Transverse colon (tissue), 4 donors: ENCODE measurements around the gene THSD4.

Experiments used
- CTCF ChIP-seq, 5 experiments: fragments of 200-600 bp in 3 of 5; fragments of 450-650 bp in 2 of 5; sonication (generic) in 3 of 5; IDR thresholded peaks; 1 replicate in 2 of 5; 2 replicates in 3 of 5; pipeline ENCODE4 v1.5.1; 2016 to 2017; ENCODE audit warnings: antibody characterized with exemption in 5 of 5, inconsistent platforms in 3 of 5, mild to moderate bottlenecking in 2 of 5, moderate library complexity in 1 of 5
- EP300 ChIP-seq: sonication (generic); formaldehyde crosslinking; IDR thresholded peaks from one replicate; pipeline ENCODE4 v1.6.1; 2017; ENCODE audit warnings: antibody characterized with exemption, low read depth
- POLR2A ChIP-seq: fragments of 450-650 bp; IDR thresholded peaks from one replicate; pipeline ENCODE4 v1.6.1; 2016; ENCODE audit warnings: antibody characterized with exemption, mild to moderate bottlenecking, moderate library complexity
- POLR2AphosphoS5 ChIP-seq, 3 donors: sonication (generic); formaldehyde crosslinking; IDR thresholded peaks; one replicate each; pipeline ENCODE4 v1.6.1; 2016; ENCODE audit warnings: antibody characterized with exemption in 3 of 3

GRCh38 chr15:71502077-71502432 is 386.8 kb downstream of the THSD4 start:
- TF ChIP-seq CTCF (IDR thresholded peaks at IDR 0.05) (no peak), POLR2AphosphoS5 (IDR thresholded peaks at IDR 0.05) (no peak), POLR2A (no peak), EP300 (no peak)
